Adrenal gland (tissue), 5 donors: Measurements from ENCODE around the gene MT1X.

Experiments used
- CTCF ChIP-seq, 6 experiments: fragments of 450-650 bp in 4 of 6; fragments of 200-600 bp in 2 of 6; sonication (generic) in 1 of 6; IDR thresholded peaks; 1 replicate in 5 of 6; 2 replicates in 1 of 6; pipeline versions ENCODE4 v1.5.1 to v1.8.0; 2016 to 2021; ENCODE audit warnings: antibody characterized with exemption in 6 of 6, mild to moderate bottlenecking in 2 of 6, moderate library complexity in 1 of 6
- POLR2A ChIP-seq, 2 donors: fragments of 450-650 bp; IDR thresholded peaks; one replicate each; pipeline ENCODE4 v1.6.1; 2017; ENCODE audit warnings: antibody characterized with exemption in 2 of 2, mild to moderate bottlenecking in 2 of 2, moderate library complexity in 1 of 2
- donor health status: DM: no; HTN: no; CAD: no.

DNA sequence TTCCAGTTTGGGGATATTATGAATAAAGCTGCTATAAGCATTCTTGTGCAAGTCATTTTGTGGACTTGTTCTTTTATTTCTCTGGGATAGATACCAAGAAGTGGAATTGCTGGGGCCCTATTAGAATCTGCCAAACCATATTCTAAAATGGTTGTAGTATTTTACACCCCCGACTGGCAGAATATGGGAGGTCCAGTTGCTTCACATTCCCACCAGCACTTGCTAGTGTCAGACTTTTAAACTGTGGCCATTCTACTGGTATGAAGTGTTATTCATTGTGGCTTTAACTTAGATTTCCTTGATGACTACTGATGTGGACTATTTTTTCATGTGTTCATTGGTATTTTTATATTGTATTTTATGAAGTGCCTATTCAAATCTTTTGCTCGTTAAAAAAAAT, 29.6 kb downstream of the MT1X start:
- TF ChIP-seq CTCF (IDR thresholded peaks at IDR 0.05) (no peak), POLR2A (IDR thresholded peaks at IDR 0.05) (no peak)
